HepG2 (cell line): ENCODE results near the gene CDH1. TPM values are rescaled to one million over a fixed set of nuclear protein-coding genes. Genes with fewer than 3 reads are reported as not detected.

Experiments
- HOXA9 ChIP-seq: sonication (generic); formaldehyde crosslinking; IDR thresholded peaks from 2 replicates; pipeline ENCODE4 v1.8.1; 2022; ENCODE audit warnings: missing genetic modification reagents, mild to moderate bottlenecking, moderate library complexity, borderline replicate concordance
- MIER2 ChIP-seq: IDR thresholded peaks from 2 replicates; pipeline ENCODE4 v1.6.1; 2016; ENCODE audit warnings: missing biosample characterization, missing genetic modification reagents
- MTF2 ChIP-seq: sonication (generic); formaldehyde crosslinking; IDR thresholded peaks from 2 replicates; pipeline ENCODE4 v1.5.0; 2020; ENCODE audit warnings: missing genetic modification reagents, borderline replicate concordance
- ZBTB34 ChIP-seq: sonication (generic); formaldehyde crosslinking; IDR thresholded peaks from 2 replicates; pipeline ENCODE4 v1.8.0; 2022; ENCODE audit warnings: mild to moderate bottlenecking, missing genetic modification reagents
- ZBTB40 ChIP-seq, 2 experiments: fragments of 450-650 bp in 1 of 2; sonication (generic) in 1 of 2; formaldehyde crosslinking in 1 of 2; IDR thresholded peaks; 2 replicates each; pipeline versions ENCODE4 v1.6.1 to v1.8.0; 2016 to 2022; ENCODE audit warnings: antibody characterized with exemption in 1 of 2, mild to moderate bottlenecking in 1 of 2, missing genetic modification reagents in 1 of 2
- ZFYVE20 ChIP-seq: sonication (generic); formaldehyde crosslinking; IDR thresholded peaks from 2 replicates; pipeline ENCODE4 v1.8.0; 2023; ENCODE audit warnings: low read depth, mild to moderate bottlenecking, moderate library complexity, missing genetic modification reagents, borderline replicate concordance
- ZNF263 ChIP-seq: sonication (generic); formaldehyde crosslinking; IDR thresholded peaks from 2 replicates; pipeline ENCODE4 v1.4.0; 2020; ENCODE audit warnings: missing genetic modification reagents
- ZNF646 ChIP-seq: sonication (generic); formaldehyde crosslinking; IDR thresholded peaks from 2 replicates; pipeline ENCODE4 v1.9.0; 2021; ENCODE audit warnings: mild to moderate bottlenecking, missing genetic modification reagents
- polyA plus RNA-seq, 8 experiments: library from polyadenylated mRNA; depleted of rRNA in 3 of 8; stranded (reverse) in 7 of 8; unstranded in 1 of 8; fragments of >200 nt; fragmentation: Illumina TruSeq in 4 of 8; extraction: Trizol in 4 of 8; gene quantifications; 2 replicates each; pipeline versions ENCODE4 v1.2.1 to v1.2.3, GENCODE V29; 2011 to 2016; ENCODE audit warnings: low read depth in 4 of 8, missing spikeins in 1 of 8, mixed read lengths in 1 of 8; ENCODE audit not compliant: insufficient read depth in 1 of 8
- total RNA-seq, 5 experiments: library from RNA; depleted of rRNA; stranded (reverse); fragments of >200 nt; fragmentation: Illumina TruSeq; extraction: Trizol; gene quantifications; 2 replicates each; pipeline ENCODE4 v1.2.3, GENCODE V29; 2016; ENCODE audit warnings: low read depth in 1 of 5

The CDH1 gene
- total and polyA plus RNA-seq, 2 of the 13 experiments (the other 11 are each of a cell fraction or from before 2014, with no cell fraction given): 0.95 to 9.8 TPM

GRCh38 chr16:68786685-68787418 lies 49.8 kb downstream of the CDH1 start (continued):
- TF ChIP-seq MIER2 (CRISPR knock-in tag) (peak; percentile 63), ZBTB34 (CRISPR knock-in tag) (no peak; the same call in 1 of the 2 replicates), ZNF646 (CRISPR knock-in tag) (no peak), MTF2 (CRISPR knock-in tag) (no peak), ZFYVE20 (no peak), ZBTB40 (IDR thresholded peaks at IDR 0.05) (no peak), ZBTB40 (CRISPR knock-in tag; IDR thresholded peaks at IDR 0.05) (no peak; the same call in 1 of the 2 replicates), HOXA9 (CRISPR knock-in tag) (no peak), ZNF263 (CRISPR knock-in tag) (peak; percentile 51)
